SK-N-SH (cell line): ENCODE measurements around the gene TLR2. TPM values are rescaled to one million over a fixed set of nuclear protein-coding genes. Genes with fewer than 3 reads are reported as not detected.

Experiments
- CTCF ChIA-PET: fragments of 300-600, 350-600 bp; formaldehyde crosslinking; extraction: SDS; loops from one replicate; lab custom pipeline; 2021; lab: Yijun Ruan, JAX
- POLR2A ChIA-PET: fragments of 350-600 bp; sonication (Branson Sonifier 250); formaldehyde crosslinking; extraction: SDS; loops from one replicate; lab custom pipeline; 2020; ENCODE audit warnings: antibody characterized with exemption, inconsistent platforms; lab: Yijun Ruan, JAX
- DNase-seq: peaks from one replicate; pipeline ENCODE4 v3.0.0; 2012
- H2AFZ ChIP-seq: fragments of 200-600 bp; sonication (generic); 2 replicates; pipeline ENCODE4 v1.8.1; 2016; ENCODE audit warnings: antibody characterized with exemption, mild to moderate bottlenecking, low read depth
- H3F3A ChIP-seq: fragments of 200-600 bp; sonication (generic); replicated peaks from 2 replicates; pipeline ENCODE3; 2016; ENCODE audit warnings: antibody characterized with exemption, mild to moderate bottlenecking; ENCODE audit not compliant: insufficient read depth
- H3K27ac ChIP-seq, 2 experiments: fragments of 200-500 bp in 1 of 2; fragments of 200-600 bp in 1 of 2; sonication (Bioruptor generic) in 1 of 2; sonication (generic), shearing (Covaris generic) in 1 of 2; 2 replicates each; pipeline versions ENCODE4 v1.5.1 to v1.6.1; 2014 to 2016; ENCODE audit warnings: low read depth in 2 of 2, inconsistent platforms in 1 of 2, low read length in 1 of 2, mild to moderate bottlenecking in 1 of 2, mixed read lengths in 1 of 2
- H3K27me3 ChIP-seq: fragments of 200-600 bp; sonication (generic), shearing (Covaris generic); 2 replicates; pipeline ENCODE4 v1.6.1; 2016; ENCODE audit warnings: mixed run types; ENCODE audit not compliant: insufficient read depth
- H3K36me3 ChIP-seq, 2 experiments: fragments of 200-500 bp in 1 of 2; fragments of 200-600 bp in 1 of 2; sonication (Bioruptor generic) in 1 of 2; sonication (generic) in 1 of 2; replicated peaks in 1 of 2; 2 replicates each; pipeline versions ENCODE3 to v1.5.1; 2014 to 2016; ENCODE audit warnings: low read length in 1 of 2, mild to moderate bottlenecking in 1 of 2; ENCODE audit not compliant: insufficient read depth in 2 of 2, control insufficient read depth in 1 of 2
- H3K4me1 ChIP-seq, 2 experiments: fragments of 200-500 bp in 1 of 2; fragments of 200-600 bp in 1 of 2; sonication (Bioruptor generic) in 1 of 2; sonication (generic), shearing (Covaris generic) in 1 of 2; 2 replicates each; pipeline versions ENCODE4 v1.5.1 to v1.6.1; 2014 to 2016; ENCODE audit warnings: low read depth in 1 of 2, low read length in 1 of 2, mixed run types in 1 of 2; ENCODE audit not compliant: insufficient read depth in 2 of 2, control insufficient read depth in 1 of 2
- H3K4me2 ChIP-seq: fragments of 200-600 bp; sonication (generic), shearing (Covaris generic); 2 replicates; pipeline ENCODE4 v1.6.1; 2017; ENCODE audit warnings: mixed run types
- H3K4me3 ChIP-seq, 2 experiments: fragments of 200-500 bp in 1 of 2; fragments of 200-600 bp in 1 of 2; sonication (Bioruptor generic) in 1 of 2; sonication (generic), shearing (Covaris generic) in 1 of 2; 2 replicates each; pipeline versions ENCODE4 v1.5.1 to v1.8.1; 2014 to 2016; ENCODE audit warnings: low read depth in 2 of 2, inconsistent platforms in 1 of 2, low read length in 1 of 2, mild to moderate bottlenecking in 1 of 2, mixed read lengths in 1 of 2, moderate library complexity in 1 of 2
- H3K79me2 ChIP-seq: fragments of 200-600 bp; sonication (generic); 2 replicates; pipeline ENCODE4 v1.8.1; 2017; ENCODE audit warnings: mild to moderate bottlenecking; ENCODE audit not compliant: insufficient read depth
- H3K9ac ChIP-seq: fragments of 200-600 bp; sonication (generic); 2 replicates; pipeline ENCODE4 v1.6.1; 2017; ENCODE audit warnings: mixed run types
- H3K9me2 ChIP-seq: fragments of 200-600 bp; sonication (generic); 2 replicates; pipeline ENCODE4 v1.6.1; 2017; ENCODE audit warnings: mixed run types
- H3K9me3 ChIP-seq: fragments of 200-600 bp; sonication (generic); 2 replicates; pipeline ENCODE4 v1.6.1; 2017; ENCODE audit warnings: mixed run types, mild to moderate bottlenecking, moderate library complexity
- H4K20me1 ChIP-seq: fragments of 200-600 bp; sonication (generic); 2 replicates; pipeline ENCODE4 v1.6.1; 2017; ENCODE audit warnings: mild to moderate bottlenecking, mixed run types; ENCODE audit not compliant: insufficient read depth
- ELF1 ChIP-seq: IDR thresholded peaks from 2 replicates; pipeline ENCODE4 v1.4.0; 2012
- EP300 ChIP-seq, 2 experiments: IDR thresholded peaks; 2 replicates each; pipeline versions ENCODE4 v1.4.0 to v1.6.1; 2012; ENCODE audit warnings: borderline replicate concordance in 1 of 2, low read depth in 1 of 2, low read length in 1 of 2
- EZH2phosphoT487 ChIP-seq: fragments of 200-600 bp; sonication (generic); IDR thresholded peaks from 2 replicates; pipeline ENCODE4 v1.6.1; 2017; ENCODE audit warnings: low read depth, mixed run types, mild to moderate bottlenecking, antibody characterized with exemption, moderate library complexity, borderline replicate concordance
- FOSL2 ChIP-seq: IDR thresholded peaks from 2 replicates; pipeline ENCODE4 v1.4.0; 2012; ENCODE audit warnings: low read depth, mild to moderate bottlenecking, moderate library complexity, borderline replicate concordance
- FOXJ3 ChIP-seq: sonication (generic); formaldehyde crosslinking; IDR thresholded peaks from 2 replicates; pipeline ENCODE4 v1.5.1; 2020; ENCODE audit warnings: mild to moderate bottlenecking, missing genetic modification reagents
- GABPA ChIP-seq: IDR thresholded peaks from 2 replicates; pipeline ENCODE4 v1.4.0; 2012; ENCODE audit warnings: low read depth, mild to moderate bottlenecking
- GATA2 ChIP-seq: sonication (generic); formaldehyde crosslinking; IDR thresholded peaks from 2 replicates; pipeline ENCODE4 v1.5.0; 2020; ENCODE audit warnings: mild to moderate bottlenecking, missing genetic modification reagents
- MEF2A ChIP-seq: IDR thresholded peaks from 2 replicates; pipeline ENCODE4 v1.4.0; 2012; ENCODE audit warnings: low read depth, borderline replicate concordance
- NFIC ChIP-seq: IDR thresholded peaks from 2 replicates; pipeline ENCODE4 v1.4.0; 2012; ENCODE audit warnings: borderline replicate concordance
- RAD21 ChIP-seq: IDR thresholded peaks from 2 replicates; pipeline ENCODE4 v1.6.1; 2012; ENCODE audit warnings: mild to moderate bottlenecking, low read length
- RCOR1 ChIP-seq: fragments of 150-350 bp; IDR thresholded peaks from 2 replicates; pipeline ENCODE4 v1.6.1; 2017; ENCODE audit warnings: antibody characterized with exemption, low read length
- RFX5 ChIP-seq: IDR thresholded peaks from 2 replicates; pipeline ENCODE4 v1.6.1; 2012; ENCODE audit warnings: mild to moderate bottlenecking, improper control_type of control experiment, low read length
- RXRA ChIP-seq: IDR thresholded peaks from 2 replicates; pipeline ENCODE4 v1.4.0; 2012; ENCODE audit warnings: low read depth, mild to moderate bottlenecking, borderline replicate concordance
- TAF1 ChIP-seq: IDR thresholded peaks from 2 replicates; pipeline ENCODE4 v1.6.1; 2012; ENCODE audit warnings: low read depth, mild to moderate bottlenecking, low read length, moderate library complexity, borderline replicate concordance
- TEAD4 ChIP-seq: IDR thresholded peaks from 2 replicates; pipeline ENCODE4 v1.4.0; 2012; ENCODE audit warnings: mild to moderate bottlenecking, borderline replicate concordance; ENCODE audit not compliant: insufficient read depth
- YY1 ChIP-seq: IDR thresholded peaks from 2 replicates; pipeline ENCODE4 v1.4.0; 2012; ENCODE audit warnings: low read depth, mild to moderate bottlenecking
- WGBS: methylation state at CpG from one replicate; pipeline ENCODE4 v1.1.6; 2017; ENCODE audit warnings: low lambda C conversion rate; 5-methylcytosine and 5-hydroxymethylcytosine counted together
- polyA plus RNA-seq, 3 experiments: library from polyadenylated mRNA; depleted of rRNA; stranded (reverse); fragments of >200 nt; gene quantifications; 2 replicates each; pipeline ENCODE4 v1.2.3, GENCODE V29; 2012
- TF ChIP-seq, protein P1 (sequence below): IDR thresholded peaks from 2 replicates; pipeline ENCODE4 v1.4.0; 2012; ENCODE audit warnings: low read depth, borderline replicate concordance
- TF ChIP-seq, protein P2 (sequence below): fragments of 150-350 bp; IDR thresholded peaks from 2 replicates; pipeline ENCODE4 v1.6.1; 2016; ENCODE audit warnings: mild to moderate bottlenecking, low read depth, low read length
- TF ChIP-seq, protein P3 (sequence below): IDR thresholded peaks from 2 replicates; pipeline ENCODE4 v1.6.1; 2012; ENCODE audit warnings: mild to moderate bottlenecking, low read depth, low read length, moderate library complexity
- TF ChIP-seq, protein P4 (sequence below): fragments of 150-350 bp; IDR thresholded peaks from 2 replicates; pipeline ENCODE4 v1.6.1; 2017; ENCODE audit warnings: antibody characterized with exemption, low read length, low read depth, borderline replicate concordance

The TLR2 gene
- polyA plus RNA-seq, 1 of the 3 experiments (the other 2 are of a cell fraction): 0.18 TPM

DNA sequence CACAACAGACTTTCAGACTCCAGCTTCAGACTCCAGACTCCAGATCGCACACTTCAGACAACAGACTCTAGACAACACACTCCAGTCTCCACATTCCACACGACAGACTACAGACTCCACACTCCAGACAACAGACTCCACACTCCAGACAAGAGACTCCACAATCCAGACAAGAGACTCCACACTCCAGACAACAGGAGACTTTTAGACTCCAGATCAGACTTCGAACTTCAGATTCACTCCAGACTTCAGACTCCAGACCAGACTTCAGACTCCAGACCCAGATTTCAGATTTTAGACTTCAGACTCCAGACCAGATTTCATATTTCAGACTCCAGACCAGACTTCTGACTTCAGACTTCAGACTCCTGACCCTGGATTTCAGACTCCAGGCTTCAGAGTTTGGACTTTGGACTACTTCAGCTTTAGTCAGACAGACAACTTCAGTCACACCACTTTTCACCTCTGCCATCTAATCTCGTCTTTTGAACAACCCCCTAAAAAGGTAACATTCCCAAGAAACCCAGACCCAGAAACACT, 29.0 kb upstream of the TLR2 start:
- no peak for TF ChIP-seq TEAD4
- no peak for TF ChIP-seq FOXJ3
- no peak for TF ChIP-seq GATA2 (CRISPR knock-in tag)
- TF ChIP-seq, protein P1, sequence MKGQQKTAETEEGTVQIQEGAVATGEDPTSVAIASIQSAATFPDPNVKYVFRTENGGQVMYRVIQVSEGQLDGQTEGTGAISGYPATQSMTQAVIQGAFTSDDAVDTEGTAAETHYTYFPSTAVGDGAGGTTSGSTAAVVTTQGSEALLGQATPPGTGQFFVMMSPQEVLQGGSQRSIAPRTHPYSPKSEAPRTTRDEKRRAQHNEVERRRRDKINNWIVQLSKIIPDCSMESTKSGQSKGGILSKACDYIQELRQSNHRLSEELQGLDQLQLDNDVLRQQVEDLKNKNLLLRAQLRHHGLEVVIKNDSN: no peak
- no peak for TF ChIP-seq RFX5
- TF ChIP-seq RXRA: no peak
- TF ChIP-seq ELF1: no peak
- TF ChIP-seq FOSL2: no peak
- no peak for TF ChIP-seq MEF2A
- TF ChIP-seq NFIC: no peak
- TF ChIP-seq EZH2phosphoT487: no peak
- no peak for TF ChIP-seq EP300 (IDR thresholded peaks at IDR 0.05; ENCODE audit: borderline replicate concordance in 1 of 2, low read depth in 1 of 2, low read length in 1 of 2)
- TF ChIP-seq, protein P2, sequence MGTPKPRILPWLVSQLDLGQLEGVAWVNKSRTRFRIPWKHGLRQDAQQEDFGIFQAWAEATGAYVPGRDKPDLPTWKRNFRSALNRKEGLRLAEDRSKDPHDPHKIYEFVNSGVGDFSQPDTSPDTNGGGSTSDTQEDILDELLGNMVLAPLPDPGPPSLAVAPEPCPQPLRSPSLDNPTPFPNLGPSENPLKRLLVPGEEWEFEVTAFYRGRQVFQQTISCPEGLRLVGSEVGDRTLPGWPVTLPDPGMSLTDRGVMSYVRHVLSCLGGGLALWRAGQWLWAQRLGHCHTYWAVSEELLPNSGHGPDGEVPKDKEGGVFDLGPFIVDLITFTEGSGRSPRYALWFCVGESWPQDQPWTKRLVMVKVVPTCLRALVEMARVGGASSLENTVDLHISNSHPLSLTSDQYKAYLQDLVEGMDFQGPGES: no peak
- TF ChIP-seq, protein P3, sequence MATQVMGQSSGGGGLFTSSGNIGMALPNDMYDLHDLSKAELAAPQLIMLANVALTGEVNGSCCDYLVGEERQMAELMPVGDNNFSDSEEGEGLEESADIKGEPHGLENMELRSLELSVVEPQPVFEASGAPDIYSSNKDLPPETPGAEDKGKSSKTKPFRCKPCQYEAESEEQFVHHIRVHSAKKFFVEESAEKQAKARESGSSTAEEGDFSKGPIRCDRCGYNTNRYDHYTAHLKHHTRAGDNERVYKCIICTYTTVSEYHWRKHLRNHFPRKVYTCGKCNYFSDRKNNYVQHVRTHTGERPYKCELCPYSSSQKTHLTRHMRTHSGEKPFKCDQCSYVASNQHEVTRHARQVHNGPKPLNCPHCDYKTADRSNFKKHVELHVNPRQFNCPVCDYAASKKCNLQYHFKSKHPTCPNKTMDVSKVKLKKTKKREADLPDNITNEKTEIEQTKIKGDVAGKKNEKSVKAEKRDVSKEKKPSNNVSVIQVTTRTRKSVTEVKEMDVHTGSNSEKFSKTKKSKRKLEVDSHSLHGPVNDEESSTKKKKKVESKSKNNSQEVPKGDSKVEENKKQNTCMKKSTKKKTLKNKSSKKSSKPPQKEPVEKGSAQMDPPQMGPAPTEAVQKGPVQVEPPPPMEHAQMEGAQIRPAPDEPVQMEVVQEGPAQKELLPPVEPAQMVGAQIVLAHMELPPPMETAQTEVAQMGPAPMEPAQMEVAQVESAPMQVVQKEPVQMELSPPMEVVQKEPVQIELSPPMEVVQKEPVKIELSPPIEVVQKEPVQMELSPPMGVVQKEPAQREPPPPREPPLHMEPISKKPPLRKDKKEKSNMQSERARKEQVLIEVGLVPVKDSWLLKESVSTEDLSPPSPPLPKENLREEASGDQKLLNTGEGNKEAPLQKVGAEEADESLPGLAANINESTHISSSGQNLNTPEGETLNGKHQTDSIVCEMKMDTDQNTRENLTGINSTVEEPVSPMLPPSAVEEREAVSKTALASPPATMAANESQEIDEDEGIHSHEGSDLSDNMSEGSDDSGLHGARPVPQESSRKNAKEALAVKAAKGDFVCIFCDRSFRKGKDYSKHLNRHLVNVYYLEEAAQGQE: no peak
- no peak for TF ChIP-seq TAF1
- no peak for TF ChIP-seq RCOR1
- TF ChIP-seq GABPA: no peak
- TF ChIP-seq, protein P4, sequence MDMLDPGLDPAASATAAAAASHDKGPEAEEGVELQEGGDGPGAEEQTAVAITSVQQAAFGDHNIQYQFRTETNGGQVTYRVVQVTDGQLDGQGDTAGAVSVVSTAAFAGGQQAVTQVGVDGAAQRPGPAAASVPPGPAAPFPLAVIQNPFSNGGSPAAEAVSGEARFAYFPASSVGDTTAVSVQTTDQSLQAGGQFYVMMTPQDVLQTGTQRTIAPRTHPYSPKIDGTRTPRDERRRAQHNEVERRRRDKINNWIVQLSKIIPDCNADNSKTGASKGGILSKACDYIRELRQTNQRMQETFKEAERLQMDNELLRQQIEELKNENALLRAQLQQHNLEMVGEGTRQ: no peak
- no peak for TF ChIP-seq YY1
- TF ChIP-seq RAD21: no peak
- POLR2A ChIA-PET: no interaction called here
- no peaks in the 10 kb centered on the region for H3K9me2 ChIP-seq
- DNase-seq: no peak
- no peaks in the 10 kb centered on the region for H3K27me3 ChIP-seq
- H3K4me2 ChIP-seq: no peak overlapping the region
- no peaks in the 10 kb centered on the region for H3K9me3 ChIP-seq
- CTCF ChIA-PET: interaction anchor here (1.0 kb wide), 1 partner anchor 95 kb away, joined by 3 read pairs; no protein-coding TSS in a partner anchor
- H3K36me3 ChIP-seq: no peaks in the 10 kb centered on the region
- H3K4me1 ChIP-seq: no peaks in the 10 kb centered on the region; a peak in 1 of 4 replicates
- no peaks in the 10 kb centered on the region for H3F3A ChIP-seq
- H3K9ac ChIP-seq: no peak overlapping the region
- WGBS: 46% methylated on average over 4 of the region's 4 CpGs
- H2AFZ ChIP-seq: no peak overlapping the region
- H4K20me1 ChIP-seq: no peaks in the 10 kb centered on the region
- H3K27ac ChIP-seq: no peak overlapping the region
- H3K4me3 ChIP-seq: no peak overlapping the region
- no peaks in the 10 kb centered on the region for H3K79me2 ChIP-seq
